PFSK-1 (cell line): ENCODE results near the gene NPL.

ENCODE experiments used
- FOXP2 ChIP-seq: optimal IDR thresholded peaks from 2 replicates; pipeline ENCODE3; 2011; ENCODE audit warnings: borderline replicate concordance, control low read depth, inconsistent platforms; ENCODE audit not compliant: insufficient read depth; ENCODE audit errors: extremely low read length, extremely low read depth
- POLR2AphosphoS5 ChIP-seq: IDR thresholded peaks from 2 replicates; pipeline ENCODE4 v1.6.1; 2012; ENCODE audit warnings: low read depth, mild to moderate bottlenecking, control low read depth, low read length, moderate library complexity
- SIN3A ChIP-seq: IDR thresholded peaks from 2 replicates; pipeline ENCODE4 v1.6.1; 2012; ENCODE audit warnings: mild to moderate bottlenecking, low read length, moderate library complexity, borderline replicate concordance; ENCODE audit not compliant: insufficient read depth
- TF ChIP-seq, protein P1 (sequence below), 2 experiments: IDR thresholded peaks; 2 replicates each; pipeline versions ENCODE4 v1.6.1 to v1.8.0; 2011 to 2012; ENCODE audit warnings: low read depth in 2 of 2, low read length in 2 of 2, control low read depth in 1 of 2, inconsistent platforms in 1 of 2, mild to moderate bottlenecking in 1 of 2, moderate library complexity in 1 of 2; ENCODE audit not compliant: insufficient read depth in 1 of 2

DNA sequence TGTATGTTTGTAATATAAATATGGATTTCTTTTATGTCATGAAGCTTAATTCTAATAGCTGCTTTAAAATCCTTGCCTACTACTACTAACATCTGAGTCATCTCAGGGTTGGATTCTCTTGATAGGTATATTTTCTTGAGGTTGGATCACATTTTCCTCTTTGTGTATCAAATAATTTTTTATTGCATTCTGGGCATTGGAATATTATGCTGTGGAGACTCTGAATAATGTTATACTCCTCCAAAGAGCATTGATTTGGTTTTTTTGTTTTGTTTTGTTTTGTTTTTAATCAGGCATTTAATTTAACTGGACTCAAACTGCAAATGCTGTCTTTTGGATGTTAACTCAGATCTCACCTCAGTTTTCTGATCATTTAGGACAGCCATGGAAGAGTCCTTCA, 57.5 kb downstream of the NPL start:
- TF ChIP-seq SIN3A: no peak
- TF ChIP-seq, protein P1, sequence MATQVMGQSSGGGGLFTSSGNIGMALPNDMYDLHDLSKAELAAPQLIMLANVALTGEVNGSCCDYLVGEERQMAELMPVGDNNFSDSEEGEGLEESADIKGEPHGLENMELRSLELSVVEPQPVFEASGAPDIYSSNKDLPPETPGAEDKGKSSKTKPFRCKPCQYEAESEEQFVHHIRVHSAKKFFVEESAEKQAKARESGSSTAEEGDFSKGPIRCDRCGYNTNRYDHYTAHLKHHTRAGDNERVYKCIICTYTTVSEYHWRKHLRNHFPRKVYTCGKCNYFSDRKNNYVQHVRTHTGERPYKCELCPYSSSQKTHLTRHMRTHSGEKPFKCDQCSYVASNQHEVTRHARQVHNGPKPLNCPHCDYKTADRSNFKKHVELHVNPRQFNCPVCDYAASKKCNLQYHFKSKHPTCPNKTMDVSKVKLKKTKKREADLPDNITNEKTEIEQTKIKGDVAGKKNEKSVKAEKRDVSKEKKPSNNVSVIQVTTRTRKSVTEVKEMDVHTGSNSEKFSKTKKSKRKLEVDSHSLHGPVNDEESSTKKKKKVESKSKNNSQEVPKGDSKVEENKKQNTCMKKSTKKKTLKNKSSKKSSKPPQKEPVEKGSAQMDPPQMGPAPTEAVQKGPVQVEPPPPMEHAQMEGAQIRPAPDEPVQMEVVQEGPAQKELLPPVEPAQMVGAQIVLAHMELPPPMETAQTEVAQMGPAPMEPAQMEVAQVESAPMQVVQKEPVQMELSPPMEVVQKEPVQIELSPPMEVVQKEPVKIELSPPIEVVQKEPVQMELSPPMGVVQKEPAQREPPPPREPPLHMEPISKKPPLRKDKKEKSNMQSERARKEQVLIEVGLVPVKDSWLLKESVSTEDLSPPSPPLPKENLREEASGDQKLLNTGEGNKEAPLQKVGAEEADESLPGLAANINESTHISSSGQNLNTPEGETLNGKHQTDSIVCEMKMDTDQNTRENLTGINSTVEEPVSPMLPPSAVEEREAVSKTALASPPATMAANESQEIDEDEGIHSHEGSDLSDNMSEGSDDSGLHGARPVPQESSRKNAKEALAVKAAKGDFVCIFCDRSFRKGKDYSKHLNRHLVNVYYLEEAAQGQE (IDR thresholded peaks at IDR 0.05; ENCODE audit: insufficient read depth in 1 of 2, low read depth in 2 of 2, low read length in 2 of 2): no peak
- TF ChIP-seq POLR2AphosphoS5: no peak
- TF ChIP-seq FOXP2: no peak
